CD4-positive, alpha-beta T cell treated with Interleukin-15 for 1 hour (primary cell): Measurements from ENCODE around the gene CBLL1.

Source experiments
- DNase-seq: peaks from one replicate; pipeline ENCODE4 v3.0.0-alpha.2; 2020

CBLL1 gene

GRCh38 chr7:107743567-107744344 is at the start of gene CBLL1:
TSS of gene CBLL1 (plus strand) at chr7:107744142. CDS start at chr7:107744164, 22 bp downstream.
- peak; percentile 95 for DNase-seq

DNA sequence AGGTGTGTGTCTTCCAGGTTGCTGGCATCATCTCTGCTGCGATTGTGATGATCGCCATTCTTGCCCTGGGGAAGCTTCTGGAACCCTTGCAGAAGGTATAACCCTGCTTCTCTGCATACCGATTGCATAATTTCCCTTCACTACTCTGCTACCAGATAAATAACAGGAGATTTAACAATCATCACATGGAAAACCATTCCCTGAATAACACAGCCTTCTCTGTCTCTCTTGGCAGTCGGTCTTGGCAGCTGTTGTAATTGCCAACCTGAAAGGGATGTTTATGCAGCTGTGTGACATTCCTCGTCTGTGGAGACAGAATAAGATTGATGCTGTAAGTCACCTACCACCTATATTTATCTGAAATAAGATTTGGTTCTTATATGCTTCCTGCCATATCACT is 49.6 kb upstream of the CBLL1 start:
- DNase-seq, result no peak

GRCh38 chr7:107696330-107696946 is 47.5 kb upstream of the CBLL1 start:
- no peak for DNase-seq

GRCh38 chr7:107697321-107698049 is 46.5 kb upstream of the CBLL1 start:
- no peak for DNase-seq

DNA sequence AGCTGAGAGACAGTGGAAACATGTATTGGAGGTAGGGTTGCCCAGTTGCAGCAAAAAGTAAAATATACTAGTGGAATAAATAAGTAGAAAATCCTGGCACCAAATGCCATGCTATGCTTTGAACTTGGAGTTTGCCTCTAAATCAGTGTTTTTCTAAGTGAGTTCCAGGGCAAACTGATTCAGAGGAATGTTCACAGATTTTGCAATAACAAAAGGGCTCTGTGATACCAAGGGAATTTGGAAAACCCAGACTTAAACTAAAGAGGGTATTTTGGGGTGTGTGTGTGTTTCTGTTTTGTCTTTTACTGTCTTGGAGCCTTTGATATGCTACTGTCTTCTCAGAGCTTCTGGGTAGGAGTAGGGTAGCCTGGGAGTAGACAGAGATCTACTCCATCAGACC is 43.4 kb upstream of the CBLL1 start:
- DNase-seq, result no peak

GRCh38 chr7:107701191-107701590 is 42.8 kb upstream of the CBLL1 start:
- no peak for DNase-seq

- DNase-seq, result no peak
These were observed 40.7 kb upstream of the CBLL1 start for GRCh38 chr7:107703219-107703618.

DNA sequence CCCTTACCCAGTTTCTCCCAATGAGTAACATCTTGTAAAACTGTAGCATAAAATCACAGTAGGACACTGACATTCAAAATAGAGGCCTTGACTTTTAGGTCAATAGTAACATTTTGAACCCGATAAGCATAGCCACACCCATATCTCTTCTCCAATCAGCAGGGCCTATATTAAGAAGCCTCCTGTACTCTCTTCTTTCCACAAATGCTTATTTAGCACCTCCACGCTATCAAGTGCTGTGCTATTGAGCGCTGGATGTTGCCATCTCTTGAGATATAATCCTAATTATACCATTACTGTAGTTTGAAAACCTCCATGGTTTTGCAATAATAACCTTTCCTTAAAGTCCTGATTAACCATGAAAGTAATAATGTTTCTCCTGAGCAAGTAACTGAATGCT is 40.1 kb upstream of the CBLL1 start:
- DNase-seq, result no peak

DNA sequence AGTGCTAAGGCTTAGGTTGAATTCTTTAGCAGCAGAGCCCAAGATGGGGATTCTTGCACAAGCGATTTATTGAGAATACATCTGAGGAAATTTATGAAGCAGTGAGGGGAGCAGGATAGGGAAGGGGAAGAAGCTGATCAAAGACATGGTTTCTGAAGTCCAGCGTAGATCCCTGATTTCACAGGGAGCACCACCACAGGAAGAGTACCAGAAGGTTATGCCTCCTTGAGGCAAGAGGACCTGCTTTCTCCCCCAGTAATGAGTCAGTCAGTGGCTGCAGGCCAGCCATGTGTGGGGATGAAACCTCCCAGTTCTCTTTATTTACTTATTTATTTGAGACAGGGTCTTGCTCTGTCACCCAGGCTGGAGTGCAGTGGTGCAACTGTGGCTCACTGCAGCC is 35.0 kb upstream of the CBLL1 start:
- DNase-seq, result no peak

DNA sequence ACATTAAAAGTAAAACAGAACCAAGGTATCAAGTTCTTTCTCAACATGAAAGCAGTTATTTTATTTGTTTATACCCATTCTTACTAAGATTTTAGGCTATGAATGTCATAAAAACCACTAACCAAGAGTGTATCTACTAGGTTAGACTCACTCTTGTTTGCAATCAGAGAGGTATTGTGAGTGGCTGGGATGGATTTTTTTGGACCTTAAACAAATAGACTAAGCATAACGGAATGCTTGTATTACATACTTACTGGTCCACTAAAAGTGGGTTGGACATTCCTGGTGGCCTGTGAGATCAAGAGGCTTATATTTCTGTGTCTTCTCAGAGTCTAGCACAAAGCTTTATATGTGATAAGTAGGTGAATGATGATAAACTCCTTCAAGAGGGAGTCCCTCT is 32.6 kb upstream of the CBLL1 start:
- no peak for DNase-seq

GRCh38 chr7:107712025-107712424 is 31.9 kb upstream of the CBLL1 start:
- DNase-seq, result no peak

- DNase-seq, result no peak
These were observed 31.0 kb upstream of the CBLL1 start for GRCh38 chr7:107712896-107713295.

DNA sequence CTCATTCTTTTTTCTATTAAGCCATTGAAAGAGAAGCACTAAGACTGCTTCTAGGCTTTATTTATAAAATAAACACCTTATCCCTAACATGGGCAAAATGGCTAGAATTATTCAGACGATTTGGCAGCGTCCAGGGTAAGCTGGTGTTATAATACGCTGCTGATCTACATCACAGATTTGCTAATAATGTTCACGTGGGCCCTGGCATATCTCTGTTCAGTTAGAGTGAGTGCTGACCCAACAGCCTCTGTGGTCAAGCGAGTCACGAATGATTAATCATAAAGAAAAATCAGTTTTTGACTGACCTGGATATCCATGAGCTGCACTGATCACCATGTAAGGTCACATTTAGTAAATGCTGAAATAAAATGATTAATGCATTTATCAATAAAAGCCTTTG is 28.4 kb upstream of the CBLL1 start:
- no peak for DNase-seq

- DNase-seq, result no peak
These were observed 25.3 kb upstream of the CBLL1 start for GRCh38 chr7:107718456-107719193.

DNA sequence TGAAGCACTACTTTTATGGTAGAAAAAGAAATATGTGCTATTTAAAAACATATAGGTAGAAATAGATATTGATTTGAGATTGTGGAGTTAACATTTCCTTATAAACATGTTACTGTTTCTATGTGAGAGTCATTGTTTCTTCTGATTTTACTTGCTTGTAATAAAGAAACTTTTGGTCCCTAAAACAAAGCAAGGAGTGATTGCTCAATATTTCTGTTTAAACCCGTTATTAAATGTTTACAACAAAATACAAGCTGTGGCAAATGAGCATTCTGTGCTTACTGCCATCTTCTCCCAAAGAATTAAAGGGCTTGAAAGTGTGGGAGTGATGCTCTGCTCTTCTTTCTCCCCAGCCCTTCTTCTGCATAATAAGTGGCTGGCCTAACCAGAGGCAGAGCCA is 22.7 kb upstream of the CBLL1 start:
- DNase-seq, result no peak

- DNase-seq, result no peak
These were observed 20.7 kb upstream of the CBLL1 start for GRCh38 chr7:107723255-107723654.

GRCh38 chr7:107725138-107725740 is 18.7 kb upstream of the CBLL1 start:
- peak; percentile 39 for DNase-seq

- no peak for DNase-seq
These were observed 17.4 kb upstream of the CBLL1 start for GRCh38 chr7:107726356-107727130.

GRCh38 chr7:107728276-107728675 is 15.7 kb upstream of the CBLL1 start:
- DNase-seq, result no peak

GRCh38 chr7:107742678-107743566 is 1.0 kb upstream of the CBLL1 start:
- no peak for DNase-seq

- DNase-seq, result no peak
These were observed 406 bp downstream of the CBLL1 start for GRCh38 chr7:107744345-107744750.
